ENCODE measurements around the gene CPN2. TPM values are rescaled to one million over a fixed set of nuclear protein-coding genes. Genes with fewer than 3 reads are reported as not detected.

Gene CPN2
- total and polyA plus RNA-seq, 4 donors: 20.4 to 196 (median 128) TPM

GRCh38 chr3:194384569-194385001 is 33.5 kb upstream of the CPN2 start:
- Histone ChIP-seq H3K27me3 (ENCODE audit: control insufficient read depth in 4 of 4, insufficient read depth in 4 of 4, low read length in 3 of 4) (no peaks in the 10 kb centered on the region), H3K4me3 (ENCODE audit: low read depth in 1 of 3, low read length in 3 of 3) (no peak overlapping the region), H3K36me3 (ENCODE audit: control insufficient read depth in 4 of 4, insufficient read depth in 3 of 4, low read depth in 1 of 4, low read length in 3 of 4) (no peaks in the 10 kb centered on the region), H3K9ac (ENCODE audit: low read depth in 1 of 2, low read length in 2 of 2) (no peak overlapping the region), H3K27ac (ENCODE audit: low read depth in 1 of 2, low read length in 2 of 2) (no peak overlapping the region), H3K9me3 (ENCODE audit: control insufficient read depth in 4 of 4, low read length in 3 of 4) (no peaks in the 10 kb centered on the region), H3K4me1 (ENCODE audit: control insufficient read depth in 4 of 4, insufficient read depth in 4 of 4, low read length in 3 of 4) (no peaks in the 10 kb centered on the region)
- no peak for DNase-seq (ENCODE audit: low spot score)
- TF ChIP-seq MAX (IDR thresholded peaks at IDR 0.05) (no peak), TAF1 (conservative IDR thresholded peaks at IDR 0.05) (no peak), JUND (IDR thresholded peaks at IDR 0.05) (no peak), GABPA (IDR thresholded peaks at IDR 0.05 in 1 of 2, conservative IDR thresholded peaks at IDR 0.05 in 1 of 2) (no peak), HNF4A (conservative IDR thresholded peaks at IDR 0.05) (no peak)
- 86% methylated on average over 12 of the region's 12 CpGs for WGBS

GRCh38 chr3:194384156-194384555 is 33.0 kb upstream of the CPN2 start:
- H3K9me3 ChIP-seq (ENCODE audit: control insufficient read depth in 4 of 4, low read length in 3 of 4): no peaks in the 10 kb centered on the region
- TF ChIP-seq FOXA1 (IDR thresholded peaks at IDR 0.05): no peak
- TF ChIP-seq SP1 (IDR thresholded peaks at IDR 0.05): no peak
- no peak for TF ChIP-seq RXRA (IDR thresholded peaks at IDR 0.05)
- TF ChIP-seq RAD21 (IDR thresholded peaks at IDR 0.05): no peak
- no peaks in the 10 kb centered on the region for H3K4me1 ChIP-seq (ENCODE audit: control insufficient read depth in 4 of 4, insufficient read depth in 4 of 4, low read length in 3 of 4)
- 90% methylated on average over 6 of the region's 6 CpGs for WGBS
- H3K36me3 ChIP-seq (ENCODE audit: control insufficient read depth in 4 of 4, insufficient read depth in 3 of 4, low read depth in 1 of 4, low read length in 3 of 4): no peaks in the 10 kb centered on the region
- no peak overlapping the region for H3K9ac ChIP-seq (ENCODE audit: low read depth in 1 of 2, low read length in 2 of 2)
- no peak for DNase-seq (ENCODE audit: low spot score)
- H3K27me3 ChIP-seq (ENCODE audit: control insufficient read depth in 4 of 4, insufficient read depth in 4 of 4, low read length in 3 of 4): no peaks in the 10 kb centered on the region
- H3K4me3 ChIP-seq (ENCODE audit: low read depth in 1 of 3, low read length in 3 of 3): no peak overlapping the region
- H3K27ac ChIP-seq (ENCODE audit: low read depth in 1 of 2, low read length in 2 of 2): no peak overlapping the region

GRCh38 chr3:194383276-194383940 is 32.3 kb upstream of the CPN2 start:
- H3K4me1 ChIP-seq (ENCODE audit: control insufficient read depth in 4 of 4, insufficient read depth in 4 of 4, low read length in 3 of 4): no peaks in the 10 kb centered on the region
- no peak overlapping the region for H3K4me3 ChIP-seq (ENCODE audit: low read depth in 1 of 3, low read length in 3 of 3)
- TF ChIP-seq HNF4A (conservative IDR thresholded peaks at IDR 0.05) (no peak), RXRA (IDR thresholded peaks at IDR 0.05) (no peak)
- 90% methylated on average over 14 of the region's 14 CpGs for WGBS
- no peak for DNase-seq (ENCODE audit: low spot score)
- no peak overlapping the region for H3K27ac ChIP-seq (ENCODE audit: low read depth in 1 of 2, low read length in 2 of 2)
- no peaks in the 10 kb centered on the region for H3K27me3 ChIP-seq (ENCODE audit: control insufficient read depth in 4 of 4, insufficient read depth in 4 of 4, low read length in 3 of 4)
- H3K9ac ChIP-seq (ENCODE audit: low read depth in 1 of 2, low read length in 2 of 2): no peak overlapping the region
- H3K36me3 ChIP-seq (ENCODE audit: control insufficient read depth in 4 of 4, insufficient read depth in 3 of 4, low read depth in 1 of 4, low read length in 3 of 4): no peaks in the 10 kb centered on the region
- no peaks in the 10 kb centered on the region for H3K9me3 ChIP-seq (ENCODE audit: control insufficient read depth in 4 of 4, low read length in 3 of 4)

GRCh38 chr3:194382892-194383223 is 31.7 kb upstream of the CPN2 start:
- H3K36me3 ChIP-seq (ENCODE audit: control insufficient read depth in 4 of 4, insufficient read depth in 3 of 4, low read depth in 1 of 4, low read length in 3 of 4): no peaks in the 10 kb centered on the region
- no peak overlapping the region for H3K27ac ChIP-seq (ENCODE audit: low read depth in 1 of 2, low read length in 2 of 2)
- no peaks in the 10 kb centered on the region for H3K4me1 ChIP-seq (ENCODE audit: control insufficient read depth in 4 of 4, insufficient read depth in 4 of 4, low read length in 3 of 4)
- no peaks in the 10 kb centered on the region for H3K9me3 ChIP-seq (ENCODE audit: control insufficient read depth in 4 of 4, low read length in 3 of 4)
- H3K27me3 ChIP-seq (ENCODE audit: control insufficient read depth in 4 of 4, insufficient read depth in 4 of 4, low read length in 3 of 4): no peaks in the 10 kb centered on the region
- no peak overlapping the region for H3K9ac ChIP-seq (ENCODE audit: low read depth in 1 of 2, low read length in 2 of 2)
- no peak for TF ChIP-seq ZBTB33 (IDR thresholded peaks at IDR 0.05)
- TF ChIP-seq RAD21 (IDR thresholded peaks at IDR 0.05): no peak
- no peak overlapping the region for H3K4me3 ChIP-seq (ENCODE audit: low read depth in 1 of 3, low read length in 3 of 3)
- 84% methylated on average over 9 of the region's 9 CpGs for WGBS
- no peak for DNase-seq (ENCODE audit: low spot score)

Measured in liver (tissue), 9 donors.